ENCODE results near the gene CAMLG.

Gene CAMLG

DNA sequence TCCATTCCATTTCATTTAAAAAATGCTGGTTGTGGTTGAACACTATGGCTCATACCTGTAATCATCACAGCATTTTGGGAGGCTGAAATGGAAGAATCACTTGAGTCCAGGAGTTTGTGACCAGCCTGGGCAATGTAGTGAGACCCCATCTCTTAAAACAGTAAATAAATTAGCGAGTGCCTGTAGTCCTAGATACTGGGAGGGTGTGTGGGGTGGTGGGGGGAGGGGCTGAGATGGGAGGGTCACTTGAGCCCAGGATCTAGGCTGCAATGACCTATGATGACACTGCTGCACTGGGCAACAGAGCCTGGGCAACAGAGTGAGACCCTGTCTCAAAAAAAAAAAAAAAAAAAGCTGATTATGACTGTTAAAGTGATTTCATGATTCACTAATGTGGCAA, 49.3 kb downstream of the CAMLG start:
- Histone ChIP-seq H3K4me3 (ENCODE audit: low read depth, low read length) (no peak overlapping the region), H3K27me3 (replicated peaks) (no peaks in the 10 kb centered on the region), H3K36me3 (replicated peaks) (peaks cover 52% of the 10 kb centered on the region), H3K27ac (no peak overlapping the region)
- no peak for TF ChIP-seq CTCF (IDR thresholded peaks at IDR 0.05; ENCODE audit: low read depth, low read length, missing control alignments)
- in situ Hi-C loops (cut with HindIII; ENCODE audit: low pct_ligation_motif_present, low sequenced_read_pairs) = no loop called here
- DNase-seq = no peak

DNA sequence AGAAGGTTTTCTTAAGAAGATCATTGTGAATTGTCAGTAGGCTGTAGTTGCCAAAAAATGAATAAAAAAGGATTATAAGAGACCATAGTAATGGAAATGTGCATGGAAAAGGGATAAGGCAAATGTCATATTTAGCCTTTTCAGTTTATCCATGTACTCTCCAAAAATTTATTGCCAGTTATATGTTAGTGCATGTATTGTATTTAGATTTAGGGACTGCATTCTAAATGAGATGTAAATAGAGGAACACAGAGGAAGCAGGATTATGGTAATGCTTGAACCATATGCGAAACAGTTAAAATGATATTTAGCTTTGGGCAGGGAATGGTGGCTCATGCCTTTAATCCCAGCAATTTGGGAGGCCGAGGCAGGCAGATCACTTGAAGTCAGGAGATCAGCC, 53.2 kb downstream of the CAMLG start:
- in situ Hi-C loops (cut with HindIII; ENCODE audit: low pct_ligation_motif_present, low sequenced_read_pairs) = no loop called here

GRCh38 chr5:134792286-134792685, 53.9 kb downstream of the CAMLG start:
- H3K27me3 ChIP-seq (replicated peaks) = no peaks in the 10 kb centered on the region
- H3K4me3 ChIP-seq (ENCODE audit: low read depth, low read length) = no peak overlapping the region
- peaks cover 55% of the 10 kb centered on the region for H3K36me3 ChIP-seq (replicated peaks)
- in situ Hi-C loops (cut with HindIII; ENCODE audit: low pct_ligation_motif_present, low sequenced_read_pairs) = no loop called here
- no peak for DNase-seq
- TF ChIP-seq CTCF (IDR thresholded peaks at IDR 0.05; ENCODE audit: low read depth, low read length, missing control alignments) = no peak
- H3K27ac ChIP-seq = no peak overlapping the region

More for the DNA sequence above, 53.2 kb downstream of the CAMLG start:
- H3K4me3 ChIP-seq (ENCODE audit: low read depth, low read length) = no peak overlapping the region
- H3K27ac ChIP-seq = no peak overlapping the region
- TF ChIP-seq CTCF (IDR thresholded peaks at IDR 0.05; ENCODE audit: low read depth, low read length, missing control alignments) = no peak
- peaks cover 59% of the 10 kb centered on the region for H3K36me3 ChIP-seq (replicated peaks)
- no peak for DNase-seq
- H3K27me3 ChIP-seq (replicated peaks) = no peaks in the 10 kb centered on the region

DNA sequence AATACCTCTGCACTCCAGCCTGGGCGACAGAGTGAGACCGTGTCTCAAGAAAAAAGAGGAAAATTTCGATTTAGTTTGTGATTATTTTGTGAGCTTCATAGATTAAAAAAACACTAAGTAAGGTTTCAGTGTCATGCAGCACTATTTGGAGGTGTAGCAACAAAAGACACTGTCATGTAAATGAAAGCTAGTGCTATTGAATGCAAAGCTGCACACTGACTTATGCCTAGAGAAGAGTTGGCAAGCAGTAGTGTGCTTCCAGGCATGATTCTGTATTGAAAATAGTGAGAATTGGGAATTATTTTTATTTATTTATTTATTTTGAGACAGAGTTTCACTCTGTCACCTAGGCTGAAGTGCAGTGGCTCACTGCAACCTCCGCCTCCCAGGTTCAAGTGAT, 54.8 kb downstream of the CAMLG start:
- peaks cover 63% of the 10 kb centered on the region for H3K36me3 ChIP-seq (replicated peaks)
- H3K27ac ChIP-seq = no peak overlapping the region
- no peaks in the 10 kb centered on the region for H3K27me3 ChIP-seq (replicated peaks)
- no peak for DNase-seq
- H3K4me3 ChIP-seq (ENCODE audit: low read depth, low read length) = no peak overlapping the region
- in situ Hi-C loops (cut with HindIII; ENCODE audit: low pct_ligation_motif_present, low sequenced_read_pairs) = no loop called here
- no peak for TF ChIP-seq CTCF (IDR thresholded peaks at IDR 0.05; ENCODE audit: low read depth, low read length, missing control alignments)

DNA sequence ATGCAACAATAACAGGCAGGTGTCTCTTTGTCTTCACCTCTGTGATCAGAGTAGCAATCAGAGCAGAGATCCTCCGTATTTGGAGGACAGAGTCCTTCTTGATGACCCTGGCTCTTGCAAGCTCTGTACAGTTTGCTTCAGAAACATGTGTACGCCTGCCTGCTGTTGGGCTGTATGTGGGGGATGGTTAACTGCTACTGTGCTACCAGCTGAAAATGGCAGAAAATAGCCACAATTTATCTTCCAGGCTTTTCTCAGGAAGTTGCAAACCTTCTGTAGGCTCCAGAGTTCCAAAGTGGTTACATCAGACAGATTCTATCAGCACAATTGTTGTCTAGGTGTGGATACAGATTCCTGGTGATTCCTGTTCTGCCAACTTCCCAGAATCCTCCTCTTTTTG, 55.7 kb downstream of the CAMLG start:
- DNase-seq = no peak
- Histone ChIP-seq H3K36me3 (replicated peaks) (peaks cover 66% of the 10 kb centered on the region), H3K27ac (no peak overlapping the region), H3K27me3 (replicated peaks) (no peaks in the 10 kb centered on the region), H3K4me3 (ENCODE audit: low read depth, low read length) (no peak overlapping the region)
- in situ Hi-C loops (cut with HindIII; ENCODE audit: low pct_ligation_motif_present, low sequenced_read_pairs) = no loop called here
- no peak for TF ChIP-seq CTCF (IDR thresholded peaks at IDR 0.05; ENCODE audit: low read depth, low read length, missing control alignments)

DNA sequence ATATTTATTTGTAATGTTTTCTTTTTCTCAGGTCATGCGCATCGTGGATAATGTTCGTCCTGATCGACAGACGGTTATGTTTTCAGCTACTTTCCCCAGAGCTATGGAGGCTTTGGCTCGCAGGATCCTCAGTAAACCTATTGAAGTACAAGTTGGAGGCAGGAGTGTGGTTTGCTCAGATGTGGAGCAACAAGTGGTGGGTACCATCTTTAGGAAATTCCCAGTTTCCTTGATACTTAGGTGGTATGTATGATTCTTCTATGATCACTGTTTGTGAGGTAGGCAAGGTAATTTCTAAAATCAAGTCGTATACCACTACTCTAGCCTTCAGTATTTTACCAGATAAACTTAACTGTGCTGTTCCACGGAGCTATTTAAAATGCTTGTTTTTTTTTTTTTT, 56.5 kb downstream of the CAMLG start:
- in situ Hi-C loops (cut with HindIII; ENCODE audit: low pct_ligation_motif_present, low sequenced_read_pairs) = no loop called here
- H3K27me3 ChIP-seq (replicated peaks) = no peaks in the 10 kb centered on the region
- TF ChIP-seq CTCF (IDR thresholded peaks at IDR 0.05; ENCODE audit: low read depth, low read length, missing control alignments) = no peak
- no peak for DNase-seq
- H3K36me3 ChIP-seq (replicated peaks) = peaks cover 64% of the 10 kb centered on the region
- no peak overlapping the region for H3K27ac ChIP-seq
- no peak overlapping the region for H3K4me3 ChIP-seq (ENCODE audit: low read depth, low read length)

Data from brain microvascular endothelial cell (primary cell).